GM18520 (cell line): ENCODE data around the gene CACNA1D.

Experiments used
- ATAC-seq: cut with Tn5 transposase; IDR thresholded peaks from one replicate; pipeline ENCODE4 v1.9.1; 2021; ENCODE audit not compliant: unreplicated experiment

Gene CACNA1D

DNA sequence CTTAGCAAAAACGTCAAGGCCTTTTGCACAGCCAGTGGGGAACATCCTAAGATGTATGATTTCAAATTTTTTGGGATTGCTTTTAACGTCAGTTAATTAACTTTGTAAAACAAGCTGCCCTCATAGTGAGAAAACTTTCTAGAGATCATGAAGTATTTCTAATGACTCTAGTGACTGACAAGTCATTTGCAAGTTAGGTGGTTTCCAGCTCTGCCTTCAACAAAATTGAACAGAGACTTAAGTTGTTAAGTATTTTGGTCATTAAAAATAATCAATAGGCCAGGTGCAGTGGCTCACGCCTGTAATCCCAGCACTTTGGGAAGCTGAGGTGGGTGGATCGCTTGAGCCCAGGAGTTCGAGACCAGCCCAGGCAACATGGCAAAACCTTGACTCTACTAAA is 280.6 kb downstream of the CACNA1D start:
- no peak for ATAC-seq

- ATAC-seq, result no peak
Measured at GRCh38 chr3:53775834-53776251, 281.4 kb downstream of the CACNA1D start.

GRCh38 chr3:53776494-53777101 is 282.2 kb downstream of the CACNA1D start:
- no peak for ATAC-seq

- no peak for ATAC-seq
Measured at GRCh38 chr3:53777468-53777867, 283.1 kb downstream of the CACNA1D start.

DNA sequence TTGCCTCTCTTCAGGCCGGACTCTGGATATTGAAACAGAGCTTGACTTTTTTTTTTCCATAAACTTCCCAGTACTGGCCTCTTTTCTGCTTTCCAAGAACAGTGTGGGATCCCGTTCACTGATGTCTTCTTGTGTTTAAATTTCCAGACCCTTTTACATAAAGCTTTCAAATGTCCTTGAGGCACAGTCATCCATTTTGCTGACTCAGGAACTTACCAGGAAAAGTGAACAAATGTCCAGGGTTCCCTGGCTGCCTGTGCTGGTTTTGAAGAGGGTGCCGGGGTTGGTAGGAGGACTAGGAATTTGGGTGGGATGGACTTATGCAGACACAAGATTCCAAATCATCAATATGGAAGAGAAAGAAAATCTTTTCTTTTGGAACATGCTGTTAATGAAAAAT is 283.7 kb downstream of the CACNA1D start:
- ATAC-seq, result no peak

DNA sequence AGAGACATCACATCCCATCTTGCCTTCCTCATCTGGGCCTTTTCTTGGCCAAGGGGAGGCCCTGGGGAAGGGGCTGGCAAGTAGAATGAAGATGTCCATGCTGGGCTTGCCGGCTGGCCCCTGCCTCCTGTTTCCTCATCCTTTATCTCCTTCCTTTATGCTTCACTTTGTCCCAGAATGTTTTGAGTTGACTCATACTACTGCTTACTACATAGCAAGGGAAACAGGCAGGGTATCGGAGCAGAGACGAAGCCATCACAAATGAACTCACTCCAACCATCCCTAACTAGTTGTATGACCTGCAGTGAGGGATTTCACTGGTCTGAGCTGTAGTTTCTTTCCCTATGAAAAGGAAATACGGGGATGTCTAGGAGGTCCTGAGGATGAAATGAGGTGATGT is 285.8 kb downstream of the CACNA1D start:
- ATAC-seq, result no peak

DNA sequence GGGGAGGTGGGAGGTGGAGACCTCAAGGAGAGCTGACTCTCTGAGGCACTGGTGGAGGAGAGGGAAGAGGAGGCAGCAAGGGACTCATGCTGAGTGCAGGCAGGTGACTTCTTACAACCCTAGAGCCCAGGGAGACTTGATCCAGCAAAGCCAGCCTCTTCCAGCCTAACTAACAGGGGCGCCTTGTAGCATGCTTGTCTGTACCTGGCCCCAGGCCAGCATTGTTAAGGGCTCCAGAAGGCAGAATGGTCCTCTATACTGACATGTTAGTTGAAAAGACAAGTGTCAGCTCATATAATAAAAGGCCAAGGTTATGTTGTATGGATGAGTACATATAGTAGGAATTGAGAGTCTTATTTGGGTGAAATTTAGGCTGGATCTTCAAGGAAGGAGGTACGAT is 286.4 kb downstream of the CACNA1D start:
- no peak for ATAC-seq

DNA sequence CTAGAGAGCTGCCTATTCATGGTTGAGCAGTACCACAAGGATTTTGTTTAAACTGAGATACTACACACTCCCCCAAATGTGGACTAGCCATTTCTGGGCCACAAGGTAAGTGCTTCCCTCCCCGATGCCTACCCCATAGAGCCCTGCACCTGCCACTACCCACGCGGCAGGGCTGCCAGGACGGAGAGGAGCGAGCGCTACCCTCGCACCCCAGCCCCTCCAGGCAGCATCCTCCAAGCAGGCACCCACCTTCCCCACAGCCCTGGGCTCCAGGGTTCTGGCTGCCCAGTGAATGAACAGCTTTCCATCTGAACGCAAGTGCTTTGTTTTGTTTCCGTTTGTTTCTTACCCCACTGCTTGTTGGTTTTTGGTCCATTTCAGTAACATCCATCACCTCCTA is 292.6 kb downstream of the CACNA1D start:
- ATAC-seq, result no peak

DNA sequence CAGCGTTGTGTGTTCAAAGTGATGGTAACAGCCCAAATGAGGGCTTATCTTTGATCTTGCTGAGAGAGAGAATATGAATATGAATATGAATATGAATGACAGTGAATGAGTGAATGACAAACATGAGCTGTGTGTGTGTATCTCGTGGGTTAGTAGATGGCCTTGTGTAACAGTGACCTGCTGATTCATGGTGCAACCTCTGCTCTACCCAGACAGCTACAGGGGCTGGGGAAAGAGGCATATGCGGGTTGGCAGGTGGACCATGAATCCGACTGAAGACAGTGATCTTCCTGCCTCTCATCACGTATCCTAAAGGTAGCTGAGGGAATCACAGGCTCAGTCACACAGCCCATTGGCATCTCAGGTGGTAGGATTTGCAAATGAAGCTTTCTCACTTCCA is 293.6 kb downstream of the CACNA1D start:
- ATAC-seq, result no peak

DNA sequence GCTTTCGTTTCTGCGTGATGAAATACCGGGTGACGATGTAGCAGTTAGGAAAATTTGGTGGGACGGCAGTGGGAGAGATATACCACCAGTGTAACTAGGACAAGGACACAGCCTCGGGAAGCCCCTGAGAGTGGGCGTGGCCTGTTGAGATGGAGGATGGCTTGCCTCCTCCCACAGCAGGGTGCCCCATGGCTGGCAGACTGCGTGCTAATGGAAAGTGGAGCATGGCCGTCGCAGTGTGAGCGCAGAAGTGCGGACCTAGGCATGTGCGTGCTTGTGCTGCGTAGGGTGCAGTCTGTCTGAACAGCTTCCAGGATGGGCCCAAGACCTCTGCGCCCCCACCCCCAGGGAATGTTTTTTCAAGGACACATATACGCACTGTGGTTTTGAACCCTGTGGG is 295.0 kb downstream of the CACNA1D start:
- ATAC-seq, result no peak

- ATAC-seq, result no peak
Measured at GRCh38 chr3:53790470-53790869, 296.1 kb downstream of the CACNA1D start.

DNA sequence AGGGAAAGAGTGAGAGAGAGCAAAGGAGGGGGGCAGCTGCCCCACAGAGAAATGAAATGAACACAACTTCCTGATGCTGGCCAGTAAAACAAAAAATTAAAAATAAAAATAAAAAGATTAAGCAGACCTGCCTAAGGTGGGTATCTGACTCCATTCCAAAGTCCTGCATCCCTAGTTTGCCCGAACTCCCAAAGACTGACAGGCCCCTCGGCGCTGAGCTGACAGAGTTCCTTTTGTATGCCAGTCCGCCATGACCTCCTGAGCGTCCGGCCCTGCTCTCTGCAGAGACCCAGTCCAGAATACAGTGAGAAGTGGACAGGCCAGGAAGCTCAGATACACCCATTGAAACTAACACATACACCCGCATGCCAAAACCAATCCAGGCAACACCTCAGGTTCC is 296.9 kb downstream of the CACNA1D start:
- ATAC-seq, result no peak

- ATAC-seq, result no peak
Measured at GRCh38 chr3:53792866-53793265, 298.5 kb downstream of the CACNA1D start.

DNA sequence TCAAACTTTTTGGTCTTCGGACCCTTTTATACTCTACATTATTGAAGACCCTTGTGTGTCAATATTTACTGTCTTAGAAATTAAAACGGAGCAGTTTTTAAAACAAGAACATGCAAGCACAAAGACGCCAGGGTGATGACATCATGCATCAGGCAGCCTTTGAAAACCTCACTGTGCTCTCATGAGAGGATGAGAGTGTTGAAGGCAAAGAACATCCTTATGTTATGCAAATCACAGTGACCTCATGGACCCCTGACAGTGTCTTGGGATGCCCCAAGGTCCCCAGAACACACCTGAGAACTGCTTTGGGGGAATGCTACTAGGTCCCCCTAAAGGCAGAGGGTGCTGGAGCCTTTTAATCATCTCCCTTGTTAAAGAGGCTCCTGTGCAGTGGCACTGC is 300.2 kb downstream of the CACNA1D start:
- ATAC-seq, result no peak

GRCh38 chr3:53795176-53795575 is 300.8 kb downstream of the CACNA1D start:
- no peak for ATAC-seq

DNA sequence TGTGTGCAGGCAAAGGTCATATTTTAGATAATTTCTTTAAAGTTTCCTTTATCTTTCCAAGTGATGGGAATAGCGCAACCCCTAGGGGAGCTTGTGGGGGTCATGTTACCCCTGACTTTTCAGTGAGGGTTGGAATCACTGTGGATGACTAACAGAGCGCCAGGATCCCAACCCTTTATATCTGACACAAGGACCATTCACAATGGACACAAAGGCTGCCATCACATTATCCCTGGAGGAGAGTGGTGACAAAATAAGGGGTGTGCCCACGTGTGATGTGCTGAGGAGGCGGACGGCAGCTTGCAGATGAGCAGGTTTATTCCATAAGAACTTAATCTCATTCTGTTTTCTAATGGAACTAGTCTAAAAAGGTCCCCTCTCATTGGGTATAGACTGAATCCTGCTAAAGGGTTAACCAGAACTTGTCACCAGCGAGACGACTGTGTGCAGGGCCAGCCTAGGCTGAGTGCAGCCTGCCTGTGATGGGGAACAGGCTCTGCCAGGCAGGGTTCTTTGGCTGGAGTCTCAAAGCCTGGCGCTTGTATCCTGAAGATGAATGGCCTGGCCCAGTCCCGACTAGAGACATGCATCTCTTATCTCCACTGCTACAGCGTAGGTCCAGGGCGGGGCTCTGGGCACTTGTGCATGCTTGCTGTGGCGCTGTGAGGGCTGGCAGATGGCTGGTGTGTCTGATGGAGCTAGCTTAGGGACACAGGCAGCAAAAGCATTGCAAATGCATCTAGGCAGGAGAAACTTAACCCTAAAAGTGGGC is 301.6 kb downstream of the CACNA1D start:
- ATAC-seq, result no peak

DNA sequence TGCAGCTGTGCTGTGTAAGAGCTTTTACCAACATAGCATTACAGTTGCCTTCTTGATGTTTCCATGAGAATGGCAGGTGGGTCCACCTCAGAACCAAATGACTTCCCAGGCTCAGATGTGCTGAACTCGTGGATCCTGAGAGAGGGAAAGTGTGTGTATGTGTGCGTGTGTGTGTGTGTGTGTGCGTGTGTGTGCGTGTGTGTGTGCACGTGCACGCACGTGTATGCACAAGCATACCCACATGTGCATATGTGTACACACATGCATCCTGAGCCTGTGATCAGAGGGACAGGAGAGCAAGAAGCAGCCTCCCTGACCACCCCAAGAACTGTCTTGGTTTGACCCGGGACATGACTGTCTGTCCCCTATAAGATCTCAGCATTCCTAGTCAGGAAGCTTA is 303.7 kb downstream of the CACNA1D start:
- ATAC-seq, result no peak

DNA sequence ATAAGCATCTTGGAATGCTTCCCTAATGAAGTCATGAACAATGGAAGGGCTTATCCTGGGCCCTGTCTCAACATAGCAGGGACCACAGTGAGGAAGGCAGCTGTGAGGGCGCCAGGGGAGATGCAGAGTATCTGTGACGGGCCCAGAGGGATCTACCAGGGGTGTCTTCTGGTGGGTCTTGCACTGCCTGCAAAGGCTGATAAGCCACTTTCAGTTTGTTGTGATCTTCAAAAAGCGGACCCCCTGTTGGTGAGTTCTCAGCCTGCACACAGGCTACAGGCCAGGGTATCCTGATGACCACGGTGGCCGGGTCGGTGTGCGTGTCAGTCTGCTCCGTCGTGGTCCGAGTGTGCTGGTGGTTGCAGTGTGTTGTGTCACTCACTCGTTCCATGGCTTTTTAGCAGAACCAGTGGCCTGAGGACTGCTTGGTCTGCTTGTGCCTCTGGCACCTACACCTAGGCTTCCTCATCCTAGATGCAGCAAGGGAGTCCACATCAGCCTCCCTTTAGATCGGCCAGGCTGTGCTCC is 305.0 kb downstream of the CACNA1D start:
- ATAC-seq, result no peak

DNA sequence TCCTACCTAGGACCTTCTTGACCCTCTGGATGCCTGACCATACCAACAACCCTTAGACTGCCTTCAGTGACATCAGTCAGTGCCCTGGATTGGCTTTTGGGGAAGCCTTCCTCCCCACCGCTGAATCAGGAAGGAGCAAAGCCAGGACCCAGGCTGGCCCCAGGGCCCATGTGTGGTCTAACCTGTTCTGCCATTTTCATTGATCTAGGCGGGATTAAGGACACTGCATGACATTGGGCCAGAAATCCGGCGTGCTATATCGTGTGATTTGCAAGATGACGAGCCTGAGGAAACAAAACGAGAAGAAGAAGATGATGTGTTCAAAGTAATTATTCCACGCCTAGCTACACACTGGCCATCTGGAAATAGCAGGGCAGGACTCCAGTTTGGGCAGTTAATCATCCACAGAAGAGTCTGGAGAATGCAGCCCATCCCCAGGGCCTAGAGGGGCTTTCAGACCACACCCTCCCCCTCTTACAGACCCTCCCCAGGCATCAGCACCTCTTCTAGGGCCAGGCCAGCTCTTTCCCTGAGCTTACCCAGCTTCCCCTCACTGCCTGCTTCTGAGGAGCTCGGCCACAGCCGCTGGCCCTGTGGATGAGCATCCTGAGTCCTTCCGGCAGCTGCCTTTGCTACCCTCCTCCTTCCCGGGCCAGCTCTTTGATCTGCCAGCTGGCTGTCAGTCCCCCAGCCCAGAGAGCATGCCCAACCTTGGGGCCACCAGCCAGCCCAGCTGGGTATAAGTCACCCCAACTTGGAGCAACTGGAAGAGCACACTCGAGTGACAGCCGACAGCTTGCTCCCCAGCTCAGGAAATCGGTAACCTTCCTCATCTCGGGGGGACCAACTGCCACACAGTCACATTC is 305.9 kb downstream of the CACNA1D start:
- no peak for ATAC-seq

GRCh38 chr3:53801319-53801718 is 306.9 kb downstream of the CACNA1D start:
- ATAC-seq, result no peak

GRCh38 chr3:53802256-53802880 is 308.0 kb downstream of the CACNA1D start:
- no peak for ATAC-seq
